Stimulated activated CD8-positive, alpha-beta memory T cell treated with anti-CD3 and anti-CD28 coated beads, Interleukin-2, amount 100 ng/mL, for 48 hours (primary cell): ENCODE results near the gene EDN2.

Experiments used
- DNase-seq, 2 donors: peaks; one replicate each; pipeline ENCODE4 v3.0.0-alpha.2; 2020; ENCODE audit warnings: low read depth in 2 of 2

Gene EDN2

DNA sequence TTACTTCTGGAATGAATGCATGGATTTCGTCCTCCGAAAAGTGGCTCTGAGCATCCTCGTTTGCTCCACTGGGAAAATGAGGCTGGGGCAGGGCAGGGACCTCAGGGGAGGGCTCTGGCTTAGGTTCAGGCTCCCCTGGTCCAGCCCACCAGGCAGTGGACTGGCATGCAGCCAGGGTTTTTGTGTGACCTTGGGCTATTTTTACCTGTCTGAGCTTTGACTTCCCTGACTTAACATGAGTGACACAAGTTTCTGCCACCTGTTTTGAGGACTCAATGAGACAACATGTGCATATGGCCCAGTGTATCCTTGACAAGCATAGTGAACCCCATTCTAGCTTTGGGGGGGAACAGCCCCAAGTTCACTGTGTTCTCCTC is 32.6 kb upstream of the EDN2 start:
- DNase-seq = no peak

- DNase-seq = peak; percentile 49 to 53
These were observed 31.9 kb upstream of the EDN2 start for GRCh38 chr1:41516168-41517061.

GRCh38 chr1:41515778-41516167 is 31.3 kb upstream of the EDN2 start:
- DNase-seq = no peak

- DNase-seq = no peak
These were observed 30.7 kb upstream of the EDN2 start for GRCh38 chr1:41515131-41515678.

DNA sequence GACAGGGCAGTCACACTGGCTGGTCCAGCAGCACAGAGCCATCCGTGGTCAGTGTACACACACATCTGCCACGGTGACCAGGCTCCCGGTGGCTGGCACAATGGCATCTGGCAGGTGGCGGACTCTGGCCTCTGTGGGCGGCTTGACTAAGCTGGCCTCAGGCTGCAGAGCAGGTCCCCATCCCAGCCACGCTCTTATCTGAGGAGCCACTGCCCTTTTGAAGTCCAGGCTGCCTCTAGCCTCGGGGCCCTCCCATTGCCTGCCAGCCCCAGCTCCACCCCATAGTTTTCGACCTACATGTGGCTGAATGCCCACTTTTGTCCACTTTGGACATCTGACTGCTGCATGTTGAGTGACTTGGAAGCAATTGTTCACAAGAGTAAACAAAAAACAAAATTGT is 29.9 kb upstream of the EDN2 start:
- no peak for DNase-seq

GRCh38 chr1:41513383-41513735 is 28.9 kb upstream of the EDN2 start:
- peak in 1 of 2 donors; percentile 23 for DNase-seq

- no peak for DNase-seq
These were observed 28.4 kb upstream of the EDN2 start for GRCh38 chr1:41512701-41513382.

DNA sequence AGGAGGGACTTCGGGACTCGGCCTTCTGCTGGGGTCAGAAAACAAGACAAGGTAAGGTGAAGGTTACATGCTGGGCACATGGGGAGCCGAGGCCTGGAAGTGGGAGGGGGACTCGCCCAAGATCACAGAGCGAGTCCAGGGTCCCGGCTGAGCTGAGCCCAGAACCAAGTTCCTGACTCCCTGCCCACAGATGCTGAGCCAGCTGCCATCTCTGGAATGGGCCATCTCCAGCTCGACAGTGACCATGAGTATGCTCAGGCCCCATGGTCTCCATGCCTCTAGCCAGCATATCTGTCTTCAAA is 26.7 kb upstream of the EDN2 start:
- no peak for DNase-seq

DNA sequence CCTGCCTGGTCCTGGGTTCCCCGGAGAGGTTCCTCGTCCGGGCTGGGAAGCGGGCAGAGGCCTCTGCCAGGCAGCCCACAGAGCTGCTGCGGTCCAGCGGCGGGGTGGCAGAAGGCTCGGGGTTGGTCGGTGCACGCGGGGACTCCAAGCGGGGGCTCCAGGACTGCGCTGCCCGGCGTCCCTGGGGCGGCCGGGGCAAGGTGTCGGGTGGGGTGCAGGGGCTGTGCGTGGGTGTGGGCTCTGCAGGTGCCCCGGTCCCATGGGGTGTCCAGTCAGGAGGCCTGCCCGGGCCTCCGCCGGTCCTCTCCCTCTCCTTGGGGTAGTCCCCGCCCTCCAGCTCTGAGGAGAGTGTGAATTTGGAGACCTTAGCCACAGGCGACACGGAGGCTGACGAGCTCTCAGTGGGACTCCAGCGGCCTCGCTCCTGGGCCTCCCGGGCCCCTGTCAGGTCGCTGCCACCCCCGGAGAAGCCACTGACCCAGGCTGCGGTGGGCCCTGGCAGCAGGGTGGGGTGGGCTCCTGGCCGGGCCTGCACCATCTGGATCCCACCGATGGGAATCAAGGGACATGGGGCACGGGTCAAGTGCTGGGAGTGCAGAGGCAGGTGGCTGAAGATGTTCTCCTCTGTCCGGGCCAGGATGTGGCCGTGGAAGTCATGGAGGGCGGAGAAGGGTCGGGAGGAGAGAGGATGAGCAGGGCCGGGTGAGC is 26.2 kb upstream of the EDN2 start:
- DNase-seq = no peak

GRCh38 chr1:41509270-41509671 is 24.8 kb upstream of the EDN2 start:
- no peak for DNase-seq

DNA sequence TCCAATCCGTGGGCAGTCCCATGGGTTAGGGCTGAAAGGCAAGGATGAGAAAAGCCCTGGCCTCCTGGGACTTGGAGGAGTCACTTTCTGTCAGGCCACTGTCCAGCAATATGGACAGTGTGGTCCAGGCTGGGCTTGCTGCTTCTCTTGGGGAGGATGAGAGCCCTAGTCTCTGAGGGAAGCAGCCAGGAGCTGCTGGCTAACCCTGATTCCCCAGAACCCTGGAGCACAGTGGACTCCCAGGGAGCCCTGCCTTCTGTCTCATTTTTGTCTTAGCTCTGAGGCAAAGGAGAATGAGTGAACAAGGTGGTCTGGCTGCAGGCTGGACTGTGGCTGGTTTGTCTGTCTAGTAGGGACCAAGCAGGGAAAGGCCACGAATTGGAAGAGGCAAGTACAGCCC is 23.8 kb upstream of the EDN2 start:
- DNase-seq = no peak

DNA sequence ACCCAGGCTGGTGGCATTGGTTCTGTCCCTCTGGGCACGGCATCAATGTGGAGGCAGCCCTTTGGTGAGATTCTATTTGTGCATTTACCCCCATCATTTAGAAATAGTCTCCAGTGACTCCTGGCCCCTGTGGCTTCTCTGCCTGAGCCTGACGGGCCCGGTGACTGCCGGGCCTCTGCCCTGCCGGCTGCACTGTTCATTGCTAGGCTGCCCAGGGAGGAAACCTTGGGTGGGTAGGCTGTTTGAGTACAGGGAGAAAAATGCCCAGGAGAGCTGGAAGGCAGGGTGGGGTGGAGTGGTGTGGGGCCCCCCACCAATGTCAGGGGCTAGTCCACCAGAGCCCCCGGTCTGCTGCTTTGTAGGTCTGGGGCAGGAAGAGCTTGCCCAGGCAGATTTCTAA is 23.4 kb upstream of the EDN2 start:
- DNase-seq = no peak

DNA sequence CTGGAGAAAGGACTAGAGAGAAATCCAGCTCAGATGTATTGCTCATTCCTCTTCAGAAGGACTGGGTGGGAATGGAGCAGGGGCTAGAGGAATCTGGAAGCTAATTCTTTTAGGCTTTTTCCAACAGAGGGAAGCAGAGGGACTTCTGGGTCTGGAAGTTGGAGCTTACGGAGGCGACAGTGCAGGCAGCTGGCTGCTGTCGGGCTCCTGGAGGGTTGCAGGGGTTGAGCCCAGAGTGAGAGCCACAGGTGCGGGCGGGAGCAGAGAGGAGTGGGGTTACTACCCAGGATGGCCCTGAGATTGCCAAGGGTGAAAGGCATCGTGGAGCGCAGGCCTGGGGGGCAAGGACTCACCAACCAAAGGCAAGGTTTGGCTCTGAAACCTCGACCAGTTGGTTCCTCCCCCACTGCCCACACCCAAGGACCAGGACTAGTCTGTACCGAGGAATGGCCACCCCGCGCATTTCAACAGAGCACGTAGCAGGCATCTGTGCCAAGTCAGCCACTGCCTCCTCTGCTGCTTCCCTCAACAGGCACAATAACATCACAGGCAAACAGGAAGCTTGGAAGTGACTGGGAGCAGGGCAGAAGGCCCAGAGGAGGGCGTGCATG is 22.7 kb upstream of the EDN2 start:
- no peak for DNase-seq

GRCh38 chr1:41504114-41505035 is 19.9 kb upstream of the EDN2 start:
- no peak for DNase-seq

GRCh38 chr1:41503538-41504113 is 19.1 kb upstream of the EDN2 start:
- DNase-seq = no peak

DNA sequence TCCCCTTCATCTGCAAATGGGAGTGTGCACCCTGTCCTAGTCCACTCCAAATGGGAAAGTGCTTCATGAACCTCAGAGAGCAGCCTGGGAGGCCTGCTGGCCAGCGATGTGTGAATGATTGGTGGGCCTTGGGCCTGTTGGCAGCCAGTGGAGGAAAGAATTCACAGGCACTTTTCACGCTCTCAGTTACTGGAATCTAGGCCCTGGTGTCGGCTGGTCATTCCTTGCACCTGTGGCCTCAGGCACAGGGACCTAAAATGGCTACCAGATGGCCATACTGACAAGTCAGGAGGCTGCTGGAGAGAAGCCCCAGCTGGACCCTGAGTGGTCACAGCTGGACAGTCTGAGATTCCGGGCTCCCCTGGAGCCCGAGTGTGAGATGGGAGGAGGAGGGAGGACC is 18.4 kb upstream of the EDN2 start:
- DNase-seq = no peak

GRCh38 chr1:41501581-41501980 is 17.1 kb upstream of the EDN2 start:
- DNase-seq = no peak

DNA sequence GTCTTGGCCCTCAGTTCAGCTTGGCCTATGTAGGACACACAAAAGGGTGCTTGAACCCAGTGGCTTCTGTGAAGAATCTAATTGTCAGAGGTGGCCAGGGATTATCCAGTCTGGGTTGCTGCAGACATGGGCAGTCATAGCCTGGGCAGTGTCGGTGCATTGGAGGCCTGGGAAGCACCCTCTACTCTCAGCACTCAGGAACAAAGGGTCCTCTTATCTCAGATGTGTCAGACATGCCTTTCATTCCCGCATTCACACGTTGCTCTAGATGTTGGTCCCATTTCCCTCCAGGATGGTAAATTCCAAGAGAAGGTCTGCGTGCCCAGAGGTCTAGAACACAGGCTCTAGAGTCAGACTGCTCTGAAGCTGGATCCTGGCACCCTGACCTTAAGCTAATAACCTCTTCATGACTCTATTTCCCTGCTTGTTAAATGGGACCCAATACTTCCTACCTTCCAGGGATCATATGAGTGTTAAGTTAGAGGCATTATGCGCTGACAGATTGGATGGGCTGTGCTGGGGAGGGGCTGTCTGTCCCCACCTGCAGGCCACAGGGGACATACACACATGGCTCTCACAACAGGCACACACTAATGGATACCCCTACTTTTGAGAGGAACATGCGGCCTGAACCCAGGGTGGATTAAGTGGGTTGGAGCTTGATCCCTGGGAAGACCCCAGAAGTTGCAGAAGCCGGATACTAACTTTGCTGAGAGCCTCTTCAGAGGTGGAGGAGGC is 16.5 kb upstream of the EDN2 start:
- no peak for DNase-seq

DNA sequence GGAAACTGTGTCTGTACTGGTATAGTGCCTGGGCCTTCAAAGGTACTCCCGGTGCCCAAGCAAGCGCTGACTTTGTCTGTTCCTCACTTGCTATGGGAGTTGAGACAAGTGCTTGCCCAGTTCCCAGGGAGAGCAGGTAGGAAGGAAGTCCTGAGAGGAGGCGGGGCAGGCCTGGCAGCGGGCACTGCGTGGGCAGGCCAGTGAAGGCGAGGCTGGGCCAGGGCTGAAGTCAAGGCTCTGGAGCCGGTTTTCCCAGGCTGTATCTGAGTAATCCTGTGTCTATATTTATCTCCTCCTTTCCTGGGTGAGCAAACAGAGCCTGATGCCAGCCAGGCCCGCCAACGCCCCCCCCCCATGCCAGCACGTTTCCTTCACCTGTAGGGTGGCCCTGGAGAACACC is 15.9 kb upstream of the EDN2 start:
- DNase-seq = no peak

GRCh38 chr1:41499591-41499990 is 15.1 kb upstream of the EDN2 start:
- no peak for DNase-seq
